Transverse colon (tissue), 4 donors: ENCODE data around the gene PPP1R37. TPM values are rescaled to one million over a fixed set of nuclear protein-coding genes. Genes with fewer than 3 reads are reported as not detected.
"Not testable (repeated sequence)": the region's sequence is repeated elsewhere in the genome, so short reads cannot be mapped to it uniquely, and the experiment has no call there.

Experiments used
- DNase-seq: peaks from one replicate; pipeline ENCODE4 v3.0.0-alpha.2; 2019
- H3K27ac ChIP-seq, 4 donors: fragments of 200-600 bp; sonication (generic); 2 replicates each; pipeline ENCODE4 v1.5.1; 2016 to 2018; ENCODE audit warnings: inconsistent platforms in 4 of 4
- H3K27me3 ChIP-seq: fragments of 200-600 bp; sonication (generic); 2 replicates; pipeline ENCODE4 v1.5.1; 2017; ENCODE audit warnings: inconsistent platforms
- H3K36me3 ChIP-seq, 4 donors: fragments of 200-600 bp; sonication (generic); 2 replicates each; pipeline ENCODE4 v1.5.1; 2017 to 2019; ENCODE audit warnings: inconsistent platforms in 4 of 4
- H3K4me1 ChIP-seq, 4 donors: fragments of 200-600 bp; sonication (generic); 2 replicates each; pipeline ENCODE4 v1.5.1; 2017 to 2020; ENCODE audit warnings: inconsistent platforms in 4 of 4
- H3K4me3 ChIP-seq, 4 donors: fragments of 200-600 bp; sonication (generic); 1 replicate in 1 of 4; 2 replicates in 3 of 4; pipeline versions ENCODE4 v1.5.1 to v1.6.1; 2017 to 2019; ENCODE audit warnings: inconsistent platforms in 4 of 4
- H3K9me3 ChIP-seq, 2 donors: fragments of 200-600 bp; sonication (generic); 2 replicates each; pipeline ENCODE4 v1.5.1; 2017 to 2019; ENCODE audit warnings: inconsistent platforms in 2 of 2
- CTCF ChIP-seq, 5 experiments: fragments of 200-600 bp in 3 of 5; fragments of 450-650 bp in 2 of 5; sonication (generic) in 3 of 5; IDR thresholded peaks; 1 replicate in 2 of 5; 2 replicates in 3 of 5; pipeline ENCODE4 v1.5.1; 2016 to 2017; ENCODE audit warnings: antibody characterized with exemption in 5 of 5, inconsistent platforms in 3 of 5, mild to moderate bottlenecking in 2 of 5, moderate library complexity in 1 of 5
- EP300 ChIP-seq: sonication (generic); formaldehyde crosslinking; IDR thresholded peaks from one replicate; pipeline ENCODE4 v1.6.1; 2017; ENCODE audit warnings: antibody characterized with exemption, low read depth
- POLR2A ChIP-seq: fragments of 450-650 bp; IDR thresholded peaks from one replicate; pipeline ENCODE4 v1.6.1; 2016; ENCODE audit warnings: antibody characterized with exemption, mild to moderate bottlenecking, moderate library complexity
- POLR2AphosphoS5 ChIP-seq, 3 donors: sonication (generic); formaldehyde crosslinking; IDR thresholded peaks; one replicate each; pipeline ENCODE4 v1.6.1; 2016; ENCODE audit warnings: antibody characterized with exemption in 3 of 3
- WGBS, 2 donors: methylation state at CpG; one replicate each; pipeline ENCODE4 v1.1.5; 2018; ENCODE audit warnings: low coverage in 1 of 2; 5-methylcytosine and 5-hydroxymethylcytosine counted together
- in situ Hi-C, 4 donors: fragments of 200-750 bp; cut with MboI; loops; one replicate each; pipeline versions ENCODE4 v1.15.0 to v1.15.1; 2017; ENCODE audit warnings: low sequenced_read_pairs in 3 of 4, low pct_ligation_motif_present in 1 of 4, low pct_unique_long_range_greater_than_20kb in 1 of 4
- intact Hi-C: fragments of 100-400 bp; cut with DNase I; formaldehyde crosslinking; loops from one replicate; pipeline ENCODE4 v1.15.1; 2023; ENCODE audit warnings: low total_unique reads
- total RNA-seq, 4 donors: library from RNA; depleted of rRNA; stranded (reverse); fragments of >200 nt; gene quantifications; one replicate each; pipeline ENCODE4 v1.1.0, GENCODE V29; 2016

The PPP1R37 gene
- total RNA-seq, 4 donors from 2014 or later = 31.1 to 92.5 (median 45.2) TPM

- no peaks in the 10 kb centered on the region for H3K27me3 ChIP-seq
- peak overlapping the region; percentile 10 to 69 (median 58) for H3K27ac ChIP-seq
- H3K4me1 ChIP-seq = peaks cover 12 to 67% (median 49%) of the 10 kb centered on the region in 4 donors
- no peak overlapping the region for H3K4me3 ChIP-seq
- intact Hi-C loops = loop anchor here (5.0 kb wide), 1 partner anchor 979 kb away; no protein-coding TSS in a partner anchor
- H3K36me3 ChIP-seq = no peaks in the 10 kb centered on the region
- in situ Hi-C loops = no loop called here
- WGBS, 2 donors = 61% methylated on average over 4 of the region's 5 CpGs; no CpG with 5 or more reads in 1 of the 2 donors
- no peak for DNase-seq
- no peaks in the 10 kb centered on the region for H3K9me3 ChIP-seq
- TF ChIP-seq POLR2AphosphoS5 (IDR thresholded peaks at IDR 0.05) (no peak), POLR2A (no peak), EP300 (no peak), CTCF (IDR thresholded peaks at IDR 0.05) (no peak)
These were observed 25.1 kb downstream of the PPP1R37 start for GRCh38 chr19:45118106-45118505.

- intact Hi-C loops = loop anchor here (5.0 kb wide), 1 partner anchor 979 kb away; no protein-coding TSS in a partner anchor
- H3K4me1 ChIP-seq = peaks cover 12 to 67% (median 45%) of the 10 kb centered on the region in 4 donors
- H3K27me3 ChIP-seq, H3K9me3 ChIP-seq, in situ Hi-C loops, H3K4me3 ChIP-seq, H3K36me3 ChIP-seq: not testable (repeated sequence)
- 39 to 40% methylated on average over 4 to 18 of the region's 18 CpGs for WGBS, 2 donors
- DNase-seq = peak; percentile 66
- peak overlapping the region; percentile 10 to 69 (median 58) for H3K27ac ChIP-seq
- TF ChIP-seq POLR2AphosphoS5 (IDR thresholded peaks at IDR 0.05) = peak in 1 of 3 donors; percentile 31
These were observed 25.8 kb downstream of the PPP1R37 start for GRCh38 chr19:45118591-45119355.

GRCh38 chr19:45119582-45119981 is 26.6 kb downstream of the PPP1R37 start:
- H3K36me3 ChIP-seq = no peaks in the 10 kb centered on the region
- H3K27me3 ChIP-seq = no peaks in the 10 kb centered on the region
- TF ChIP-seq EP300 (no peak), POLR2A (no peak), POLR2AphosphoS5 (IDR thresholded peaks at IDR 0.05) (no peak), CTCF (IDR thresholded peaks at IDR 0.05) (no peak)
- H3K27ac ChIP-seq = peak overlapping the region in 2 of 4 donors; percentile 68 to 69
- 59 to 60% methylated on average over 1 to 6 of the region's 6 CpGs for WGBS, 2 donors
- H3K4me1 ChIP-seq = peaks cover 12 to 59% (median 38%) of the 10 kb centered on the region in 4 donors
- H3K4me3 ChIP-seq = no peak overlapping the region
- no peak for DNase-seq
- in situ Hi-C loops (no loop called here), intact Hi-C loops (loop anchor here (5.0 kb wide), 1 partner anchor 978 kb away; no protein-coding TSS in a partner anchor)
- H3K9me3 ChIP-seq = no peaks in the 10 kb centered on the region

- no peaks in the 10 kb centered on the region for H3K27me3 ChIP-seq
- H3K9me3 ChIP-seq = no peaks in the 10 kb centered on the region
- peaks cover 16 to 55% (median 34%) of the 10 kb centered on the region in 4 donors for H3K4me1 ChIP-seq
- H3K27ac ChIP-seq = peak overlapping the region in 1 of 4 donors; percentile 35
- no peaks in the 10 kb centered on the region for H3K36me3 ChIP-seq
- in situ Hi-C loops = no loop called here
- no peak for DNase-seq
- no peak overlapping the region for H3K4me3 ChIP-seq
- intact Hi-C loops = no loop called here
- 72% methylated on average over 11 of the region's 11 CpGs; no CpG with 5 or more reads in 1 of the 2 donors for WGBS, 2 donors
- TF ChIP-seq POLR2A (no peak), POLR2AphosphoS5 (IDR thresholded peaks at IDR 0.05) (no peak), CTCF (IDR thresholded peaks at IDR 0.05) (no peak), EP300 (no peak)
These were observed 28.9 kb downstream of the PPP1R37 start for GRCh38 chr19:45121827-45122345.
